Measurements from ENCODE around the gene PCK1.

Gene PCK1

GRCh38 chr20:57548177-57549058, 12.5 kb upstream of the PCK1 start:
- no peaks in the 10 kb centered on the region for H3K36me3 ChIP-seq (ENCODE audit: control insufficient read depth, low read length)
- H3K9me2 ChIP-seq (replicated peaks; ENCODE audit: control insufficient read depth, low read length): no peaks in the 10 kb centered on the region
- no peak overlapping the region for H3K27ac ChIP-seq (ENCODE audit: low read depth, low read length)
- peaks cover 23% of the 10 kb centered on the region for H3K27me3 ChIP-seq (ENCODE audit: control insufficient read depth, low read length)
- no peak for TF ChIP-seq EZH2phosphoT487 (IDR thresholded peaks at IDR 0.05; ENCODE audit: borderline replicate concordance, low read length)
- TF ChIP-seq, protein P1, sequence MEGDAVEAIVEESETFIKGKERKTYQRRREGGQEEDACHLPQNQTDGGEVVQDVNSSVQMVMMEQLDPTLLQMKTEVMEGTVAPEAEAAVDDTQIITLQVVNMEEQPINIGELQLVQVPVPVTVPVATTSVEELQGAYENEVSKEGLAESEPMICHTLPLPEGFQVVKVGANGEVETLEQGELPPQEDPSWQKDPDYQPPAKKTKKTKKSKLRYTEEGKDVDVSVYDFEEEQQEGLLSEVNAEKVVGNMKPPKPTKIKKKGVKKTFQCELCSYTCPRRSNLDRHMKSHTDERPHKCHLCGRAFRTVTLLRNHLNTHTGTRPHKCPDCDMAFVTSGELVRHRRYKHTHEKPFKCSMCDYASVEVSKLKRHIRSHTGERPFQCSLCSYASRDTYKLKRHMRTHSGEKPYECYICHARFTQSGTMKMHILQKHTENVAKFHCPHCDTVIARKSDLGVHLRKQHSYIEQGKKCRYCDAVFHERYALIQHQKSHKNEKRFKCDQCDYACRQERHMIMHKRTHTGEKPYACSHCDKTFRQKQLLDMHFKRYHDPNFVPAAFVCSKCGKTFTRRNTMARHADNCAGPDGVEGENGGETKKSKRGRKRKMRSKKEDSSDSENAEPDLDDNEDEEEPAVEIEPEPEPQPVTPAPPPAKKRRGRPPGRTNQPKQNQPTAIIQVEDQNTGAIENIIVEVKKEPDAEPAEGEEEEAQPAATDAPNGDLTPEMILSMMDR (IDR thresholded peaks at IDR 0.05; ENCODE audit: low read depth, low read length, poor library complexity, severe bottlenecking): no peak
- no peaks in the 10 kb centered on the region for H3K4me1 ChIP-seq (ENCODE audit: control insufficient read depth, low read length)
- H3F3A ChIP-seq (ENCODE audit: control insufficient read depth, insufficient read depth): no peaks in the 10 kb centered on the region
- no peaks in the 10 kb centered on the region for H4K20me1 ChIP-seq (ENCODE audit: control insufficient read depth, insufficient read depth, low read depth, low read length)
- no peaks in the 10 kb centered on the region for H3K9me3 ChIP-seq (ENCODE audit: control insufficient read depth, insufficient read depth, low read length)
- H3K79me2 ChIP-seq (ENCODE audit: control insufficient read depth, low read length): no peaks in the 10 kb centered on the region
- H3K4me3 ChIP-seq (ENCODE audit: low read length): no peak overlapping the region
- H3K4me2 ChIP-seq (ENCODE audit: low read length): no peak overlapping the region

GRCh38 chr20:57552471-57552870, 8.4 kb upstream of the PCK1 start:
- no peaks in the 10 kb centered on the region for H3K4me1 ChIP-seq (ENCODE audit: control insufficient read depth, low read length)
- H3K9me2 ChIP-seq (replicated peaks; ENCODE audit: control insufficient read depth, low read length): no peaks in the 10 kb centered on the region
- H4K20me1 ChIP-seq (ENCODE audit: control insufficient read depth, insufficient read depth, low read depth, low read length): peaks cover 1% of the 10 kb centered on the region; the same call in 1 of the 2 replicates
- H3K4me3 ChIP-seq (ENCODE audit: low read length): no peak overlapping the region
- H3K79me2 ChIP-seq (ENCODE audit: control insufficient read depth, low read length): no peaks in the 10 kb centered on the region
- H3K27ac ChIP-seq (ENCODE audit: low read depth, low read length): no peak overlapping the region
- H3F3A ChIP-seq (ENCODE audit: control insufficient read depth, insufficient read depth): no peaks in the 10 kb centered on the region
- no peaks in the 10 kb centered on the region for H3K36me3 ChIP-seq (ENCODE audit: control insufficient read depth, low read length)
- H3K27me3 ChIP-seq (ENCODE audit: control insufficient read depth, low read length): peaks cover 36% of the 10 kb centered on the region
- H3K4me2 ChIP-seq (ENCODE audit: low read length): no peak overlapping the region
- TF ChIP-seq EZH2phosphoT487 (IDR thresholded peaks at IDR 0.05; ENCODE audit: borderline replicate concordance, low read length): no peak
- TF ChIP-seq, protein P1 (IDR thresholded peaks at IDR 0.05; ENCODE audit: low read depth, low read length, poor library complexity, severe bottlenecking): no peak
- H3K9me3 ChIP-seq (ENCODE audit: control insufficient read depth, insufficient read depth, low read length): no peaks in the 10 kb centered on the region

DNA sequence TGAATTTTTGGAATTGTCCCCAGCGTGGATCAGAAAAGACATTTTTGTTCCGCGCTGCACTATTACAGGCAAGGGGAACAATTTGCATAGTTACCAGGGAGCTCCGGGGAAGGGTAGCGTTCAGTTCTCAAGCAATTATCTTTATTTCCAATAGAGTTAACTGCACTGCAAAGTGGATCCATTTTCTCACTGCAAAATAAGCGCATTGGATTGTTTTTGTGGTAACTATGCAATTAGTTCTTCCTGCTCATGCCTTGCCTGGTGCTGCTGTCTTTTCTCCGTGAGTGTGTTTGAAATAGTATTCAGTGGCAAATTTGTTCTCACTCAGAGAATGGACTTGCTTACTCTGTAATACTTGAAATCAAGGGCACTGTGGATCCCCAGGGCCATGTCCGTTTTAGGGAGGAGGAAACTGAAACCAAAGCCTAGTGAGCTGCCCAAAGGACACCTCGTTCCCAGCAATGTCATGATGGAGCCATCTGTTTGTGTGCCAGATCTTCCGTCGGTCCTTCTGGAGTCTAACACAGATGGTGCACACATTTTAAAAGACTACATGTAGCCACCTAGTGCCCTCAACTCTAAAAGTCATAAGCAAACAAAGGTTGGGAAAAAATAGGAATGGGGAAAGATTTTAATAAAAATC, 7.4 kb upstream of the PCK1 start:
- H3K9me2 ChIP-seq (replicated peaks; ENCODE audit: control insufficient read depth, low read length): no peaks in the 10 kb centered on the region
- H3K4me1 ChIP-seq (ENCODE audit: control insufficient read depth, low read length): no peaks in the 10 kb centered on the region
- H3K36me3 ChIP-seq (ENCODE audit: control insufficient read depth, low read length): no peaks in the 10 kb centered on the region
- H4K20me1 ChIP-seq (ENCODE audit: control insufficient read depth, insufficient read depth, low read depth, low read length): peaks cover 3% of the 10 kb centered on the region; the same call in 1 of the 2 replicates
- TF ChIP-seq, protein P1 (IDR thresholded peaks at IDR 0.05; ENCODE audit: low read depth, low read length, poor library complexity, severe bottlenecking): no peak
- no peak for TF ChIP-seq EZH2phosphoT487 (IDR thresholded peaks at IDR 0.05; ENCODE audit: borderline replicate concordance, low read length)
- no peaks in the 10 kb centered on the region for H3F3A ChIP-seq (ENCODE audit: control insufficient read depth, insufficient read depth)
- H3K27ac ChIP-seq (ENCODE audit: low read depth, low read length): no peak overlapping the region
- H3K27me3 ChIP-seq (ENCODE audit: control insufficient read depth, low read length): peaks cover 45% of the 10 kb centered on the region
- H3K9me3 ChIP-seq (ENCODE audit: control insufficient read depth, insufficient read depth, low read length): no peaks in the 10 kb centered on the region
- no peaks in the 10 kb centered on the region for H3K79me2 ChIP-seq (ENCODE audit: control insufficient read depth, low read length)
- no peak overlapping the region for H3K4me2 ChIP-seq (ENCODE audit: low read length)
- H3K4me3 ChIP-seq (ENCODE audit: low read length): no peak overlapping the region

All from DOHH2 (cell line).